Measurements from ENCODE around the gene PABPN1L.

Gene PABPN1L

GRCh38 chr16:88846088-88846487 lies 20.4 kb downstream of the PABPN1L start:
- DNase-seq: no peak

DNA sequence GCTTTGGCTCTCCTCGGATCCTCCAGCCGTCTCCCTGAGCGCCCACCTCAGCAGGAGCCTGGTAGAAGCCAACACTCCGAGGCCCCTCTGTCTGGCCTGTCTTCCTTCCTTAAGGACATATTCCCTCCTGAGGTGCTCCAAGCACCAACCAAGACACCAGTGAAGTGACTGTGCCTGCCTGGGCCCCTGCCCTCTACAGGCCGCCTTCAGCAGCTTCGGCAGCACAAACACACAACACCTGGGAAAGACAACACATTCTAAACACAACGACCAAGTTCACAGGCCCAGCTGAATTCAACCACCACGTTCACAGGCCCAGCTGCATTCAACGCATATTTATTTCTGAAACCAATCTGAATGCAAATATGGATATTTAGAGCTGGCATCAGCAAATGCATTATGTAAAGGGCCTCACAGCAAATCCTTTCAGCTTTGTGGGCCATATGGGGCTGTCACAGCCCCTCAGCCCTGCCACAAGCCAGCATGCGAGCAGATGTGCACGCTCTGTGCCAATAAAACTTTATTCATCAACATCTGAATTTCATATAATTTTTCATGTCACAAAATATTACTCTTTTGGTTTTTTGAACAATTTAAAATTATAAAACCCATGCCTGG lies 21.9 kb downstream of the PABPN1L start:
- DNase-seq: no peak

- no peak for DNase-seq
These were observed 23.2 kb downstream of the PABPN1L start for GRCh38 chr16:88843256-88843655.

GRCh38 chr16:88842806-88843205 lies 23.7 kb downstream of the PABPN1L start:
- no peak for DNase-seq

- no peak for DNase-seq
These were observed 24.1 kb downstream of the PABPN1L start for GRCh38 chr16:88842308-88842756.

DNA sequence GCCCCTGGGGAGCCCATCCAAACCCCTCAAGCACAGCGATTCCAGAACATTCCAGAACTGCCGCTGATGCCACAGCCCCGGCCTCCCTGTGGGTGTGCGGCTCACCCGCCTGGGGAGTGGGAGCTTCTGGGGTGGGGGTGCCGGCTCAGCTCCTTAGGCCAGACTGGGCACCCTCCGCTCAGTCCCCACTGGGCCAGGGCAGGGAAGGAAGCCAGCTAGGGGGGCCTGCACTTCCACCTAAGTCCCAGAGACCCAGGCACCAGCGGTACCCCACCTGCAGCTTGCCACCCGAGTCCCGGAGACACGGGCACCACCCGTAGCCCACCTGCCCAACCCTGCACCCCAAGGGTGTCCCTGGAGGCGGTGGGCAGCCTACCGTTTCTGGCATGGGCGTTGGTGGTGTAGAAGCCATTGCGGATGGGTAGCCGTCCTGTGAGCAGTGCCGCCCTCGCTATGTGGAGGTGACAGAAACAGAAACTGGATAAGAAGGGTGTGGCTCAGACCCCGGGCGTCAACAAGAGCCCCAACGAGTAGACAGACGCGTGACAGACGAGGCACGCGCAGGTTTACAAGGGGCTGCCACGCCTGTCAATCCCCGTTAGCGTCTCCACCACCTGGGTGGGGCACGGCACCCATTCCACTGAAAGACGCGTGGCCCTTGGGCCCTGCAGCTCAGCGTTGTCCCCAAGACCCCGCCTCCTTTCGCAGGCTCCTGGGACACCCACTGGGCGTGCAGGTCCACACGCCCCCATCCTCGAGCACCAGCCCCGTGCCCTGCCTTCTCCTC lies 24.7 kb downstream of the PABPN1L start:
- no peak for DNase-seq

DNA sequence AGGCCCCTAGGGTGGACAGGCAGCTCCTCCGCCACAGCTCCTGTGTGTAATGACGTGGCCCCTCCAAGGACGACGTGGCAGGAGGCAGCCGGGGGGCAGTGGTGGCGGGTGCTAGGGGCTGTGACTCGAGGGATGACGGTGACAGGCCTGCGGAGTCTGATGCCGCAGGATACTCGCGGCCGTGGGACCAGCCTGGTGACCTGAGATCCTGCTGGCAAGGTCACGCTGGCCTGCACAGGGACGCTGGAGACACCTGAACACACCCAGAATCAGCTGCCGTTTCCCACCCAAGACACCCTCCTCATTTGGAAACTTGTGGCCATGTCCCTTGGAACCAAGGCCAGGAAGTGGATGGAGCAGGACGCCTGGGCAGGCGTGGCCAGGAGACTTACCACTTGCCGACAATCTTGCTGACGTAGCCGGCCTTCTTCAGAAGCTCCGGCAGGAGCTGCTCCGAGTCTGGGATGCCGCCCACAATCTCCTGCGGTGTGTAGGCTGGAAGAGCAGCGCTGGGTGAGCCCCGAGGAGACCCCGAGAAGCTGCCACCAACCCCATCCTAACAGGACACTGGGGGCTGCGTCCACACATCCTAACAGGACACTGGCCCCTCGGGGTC lies 25.8 kb downstream of the PABPN1L start:
- no peak for DNase-seq

DNA sequence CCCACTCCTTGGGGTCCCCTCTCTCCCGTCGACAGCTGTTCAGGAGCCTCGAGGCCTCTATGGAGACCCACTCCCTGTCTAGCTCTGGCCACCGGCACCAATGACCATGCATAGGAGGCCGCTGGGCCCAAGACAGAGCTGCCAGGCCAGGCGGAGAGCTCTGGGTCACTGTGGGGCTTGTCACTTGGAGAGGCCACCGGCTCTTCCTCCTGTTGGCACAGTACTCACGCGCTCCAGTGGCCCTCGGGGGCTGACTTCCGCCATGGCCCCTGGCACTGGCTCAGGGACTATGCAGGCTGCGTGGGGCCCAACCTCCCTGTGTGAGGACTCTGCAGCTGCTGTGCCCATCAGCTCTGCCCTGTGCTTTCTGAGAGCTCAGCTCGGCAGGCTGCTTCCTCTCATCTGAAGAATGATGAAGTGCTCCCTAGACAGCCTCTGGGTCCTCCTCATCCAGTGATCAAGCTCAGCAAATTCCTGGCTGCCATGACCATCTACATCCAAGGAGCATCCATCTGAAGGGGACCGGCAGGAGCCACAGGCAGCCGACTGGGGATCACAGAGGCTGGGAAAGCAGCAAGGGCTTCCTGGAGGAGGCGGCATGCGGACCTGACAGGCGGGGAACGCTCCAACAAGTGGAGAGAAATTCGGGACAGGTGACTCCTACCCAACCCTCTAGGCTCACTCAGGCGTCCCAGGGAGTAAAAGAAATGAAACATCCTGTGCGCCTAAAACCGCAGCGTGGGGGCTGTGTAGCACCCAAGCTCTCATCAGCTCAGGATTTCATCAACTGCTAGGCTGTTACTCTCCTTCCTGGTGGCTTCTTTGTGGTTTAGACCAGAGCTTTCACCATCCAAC lies 26.5 kb downstream of the PABPN1L start:
- DNase-seq: no peak

- DNase-seq: no peak
These were observed 27.4 kb downstream of the PABPN1L start for GRCh38 chr16:88839026-88839529.

DNA sequence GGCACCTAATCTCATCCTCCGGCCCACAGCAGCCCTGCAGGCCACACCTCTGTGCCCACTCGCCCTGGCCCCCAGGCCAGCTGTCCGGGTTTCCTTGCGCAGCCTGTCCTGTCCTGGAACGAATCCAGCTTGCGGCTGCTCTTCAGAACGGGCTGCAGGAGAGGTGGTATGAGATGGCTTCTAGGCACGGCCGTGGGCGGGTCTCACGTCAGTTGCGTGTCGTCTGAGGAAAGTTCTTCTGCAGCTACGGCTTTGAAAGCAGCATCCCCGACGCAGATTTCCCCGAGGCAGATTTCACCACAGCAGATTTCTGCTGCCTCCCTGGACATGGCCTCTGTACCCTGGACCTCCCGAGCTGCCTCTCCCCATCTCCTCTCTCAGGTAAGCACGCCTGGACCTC lies 27.9 kb downstream of the PABPN1L start:
- no peak for DNase-seq

GRCh38 chr16:88837806-88838205 lies 28.7 kb downstream of the PABPN1L start:
- no peak for DNase-seq

- DNase-seq: no peak
These were observed 29.7 kb downstream of the PABPN1L start for GRCh38 chr16:88836791-88837190.

DNA sequence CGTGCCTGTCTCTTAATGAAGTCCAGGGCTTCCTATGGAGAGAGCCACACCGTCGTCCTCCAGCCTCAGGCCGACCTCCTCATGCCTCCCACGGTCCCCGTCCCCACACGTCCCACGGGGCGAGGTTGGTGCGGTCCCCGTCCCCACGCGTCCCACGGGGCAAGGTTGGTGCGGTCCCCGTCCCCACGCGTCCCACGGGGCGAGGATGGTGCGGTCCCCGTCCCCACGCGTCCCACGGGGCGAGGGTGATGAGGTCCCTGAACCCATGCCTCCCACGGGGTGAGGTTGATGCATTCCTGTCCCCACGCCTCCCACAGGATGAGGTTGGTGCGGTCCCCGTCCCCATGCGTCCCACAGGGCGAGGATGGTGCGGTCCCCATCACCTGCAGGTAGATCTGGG lies 30.6 kb downstream of the PABPN1L start:
- no peak for DNase-seq

GRCh38 chr16:88835383-88835782 lies 31.1 kb downstream of the PABPN1L start:
- no peak for DNase-seq

- no peak for DNase-seq
These were observed 31.8 kb downstream of the PABPN1L start for GRCh38 chr16:88834670-88835069.

GRCh38 chr16:88833086-88833485 lies 33.4 kb downstream of the PABPN1L start:
- DNase-seq: no peak

DNA sequence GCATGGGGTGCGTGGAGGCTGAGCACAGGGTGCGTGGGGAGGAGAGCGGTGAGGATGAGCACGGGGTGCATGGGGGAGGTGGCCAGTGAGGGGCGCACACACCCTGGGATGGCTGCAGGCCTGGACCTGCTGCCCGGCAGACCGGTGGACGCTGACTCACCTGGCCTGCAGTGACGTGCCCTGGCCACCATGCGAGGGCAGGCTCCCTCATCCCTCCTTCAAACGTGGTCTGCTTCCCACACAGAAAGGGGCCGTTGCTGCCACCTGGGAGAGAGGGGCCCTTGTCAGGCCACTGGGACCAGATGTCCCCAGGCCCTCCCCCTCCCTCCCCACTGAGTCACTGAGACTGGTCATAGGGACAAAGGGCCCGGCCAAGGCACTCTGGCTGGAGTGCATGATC lies 34.6 kb downstream of the PABPN1L start:
- no peak for DNase-seq

GRCh38 chr16:88830783-88831182 lies 35.7 kb downstream of the PABPN1L start:
- no peak for DNase-seq

DNA sequence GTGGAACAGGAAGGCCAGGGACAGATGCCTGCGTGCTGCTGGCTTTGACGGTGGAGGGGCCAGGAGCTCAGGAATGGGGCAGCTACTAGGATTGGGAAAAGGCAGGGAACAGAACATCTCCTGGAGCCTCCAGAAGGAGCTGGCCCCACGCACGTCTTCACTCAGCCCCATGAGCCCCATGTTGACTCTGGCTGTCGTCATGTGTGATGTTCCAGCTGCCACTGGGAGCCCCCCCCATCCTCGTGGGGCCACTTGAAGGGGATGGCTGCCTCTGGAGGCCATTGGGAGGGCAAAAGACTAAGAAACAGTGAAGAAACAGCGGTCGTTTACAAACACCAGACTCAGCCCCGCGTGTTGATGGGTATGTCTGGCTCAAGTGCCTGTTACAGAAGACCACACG lies 36.2 kb downstream of the PABPN1L start:
- DNase-seq: no peak

DNA sequence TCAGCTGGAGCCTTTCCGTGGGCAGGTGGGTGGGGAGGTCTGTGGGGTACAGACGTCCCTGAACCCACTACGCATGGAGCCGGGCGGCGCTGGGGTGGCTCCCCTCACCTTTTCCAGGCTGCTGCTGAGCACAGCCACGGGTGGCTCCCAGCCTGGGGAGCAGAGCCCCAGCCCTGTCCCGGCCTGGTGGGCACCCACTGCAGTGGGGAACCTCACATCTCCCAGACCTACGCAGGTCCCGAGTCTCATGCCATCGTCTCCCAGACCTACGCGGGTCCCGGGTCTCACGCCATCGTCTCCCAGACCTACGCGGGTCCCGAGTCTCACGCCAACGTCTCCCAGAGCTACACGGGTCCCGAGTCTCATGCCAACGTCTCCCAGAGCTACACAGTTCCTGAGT lies 37.7 kb downstream of the PABPN1L start:
- no peak for DNase-seq

- DNase-seq: no peak
These were observed 38.7 kb downstream of the PABPN1L start for GRCh38 chr16:88827727-88828126.

DNA sequence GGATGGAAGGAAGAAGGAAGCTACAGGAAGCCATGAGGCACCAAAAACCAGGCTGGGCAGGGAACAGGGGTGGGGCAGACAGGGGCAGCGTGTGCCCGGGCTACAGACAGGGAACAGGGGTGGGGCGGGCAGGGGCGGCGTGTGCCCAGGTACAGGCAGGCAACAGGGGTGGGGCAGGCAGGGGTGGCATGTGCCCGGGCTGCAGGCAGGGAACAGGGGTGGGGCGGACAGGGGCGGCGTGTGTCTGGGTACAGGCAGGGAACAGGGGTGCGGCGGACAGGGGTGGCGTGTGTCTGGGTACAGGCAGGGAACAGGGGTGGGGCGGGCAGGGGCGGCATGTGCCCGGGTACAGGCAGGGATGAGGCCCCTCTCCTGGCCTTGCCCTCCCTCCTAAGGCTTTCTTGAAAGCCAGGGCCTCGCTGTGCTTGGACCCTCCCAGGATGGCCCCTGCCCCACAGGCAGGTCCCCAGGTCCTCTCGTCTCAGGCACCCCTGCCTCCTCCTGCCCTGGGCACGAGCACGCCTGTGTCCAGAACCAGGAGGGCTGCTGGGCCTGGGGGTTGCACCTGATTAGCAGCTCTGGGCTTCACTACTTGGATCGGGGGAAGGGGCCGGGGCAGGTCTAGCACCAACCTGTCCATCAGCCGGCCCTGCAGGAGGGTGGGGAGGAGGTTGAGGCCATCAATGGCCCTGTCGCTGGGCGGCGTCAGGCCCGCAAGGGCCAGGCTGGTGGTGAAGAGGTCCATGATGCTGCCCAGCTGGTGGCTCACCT lies 40.2 kb downstream of the PABPN1L start:
- no peak for DNase-seq

Data from COR-L47 (cell line).